Caki2 (cell line): ENCODE measurements around the gene HIPK4. TPM values are rescaled to one million over a fixed set of nuclear protein-coding genes. Genes with fewer than 3 reads are reported as not detected.
"Not testable (repeated sequence)": the region's sequence is repeated elsewhere in the genome, so short reads cannot be mapped to it uniquely, and the experiment has no call there.

Source experiments
- DNase-seq: peaks from one replicate; pipeline ENCODE4 v3.0.0-alpha.2; 2015; ENCODE audit warnings: low read depth
- in situ Hi-C: cut with HindIII; loops from 2 replicates; pipeline ENCODE4 v1.10.0; 2016; ENCODE audit warnings: low sequenced_read_pairs, low pct_unique_long_range_greater_than_20kb, mixed read lengths
- total RNA-seq: library from RNA; depleted of rRNA; stranded (reverse); fragments of >200 nt; shearing (Covaris generic); gene quantifications from 2 replicates; pipeline ENCODE4 v1.2.3, GENCODE V29; 2014; ENCODE audit warnings: low replicate concordance

The HIPK4 gene
- total RNA-seq, 1 experiment from 2014 or later = not detected

- no peak for DNase-seq
- in situ Hi-C loops = no loop called here
These were observed 13.6 kb downstream of the HIPK4 start for GRCh38 chr19:40376286-40376862.

GRCh38 chr19:40374084-40374483, 15.9 kb downstream of the HIPK4 start:
- no peak for DNase-seq
- in situ Hi-C loops = no loop called here

- in situ Hi-C loops = no loop called here
- DNase-seq = no peak
These were observed 18.2 kb downstream of the HIPK4 start for GRCh38 chr19:40371802-40372122.

- in situ Hi-C loops = no loop called here
These were observed 18.8 kb downstream of the HIPK4 start for GRCh38 chr19:40370997-40371801.

GRCh38 chr19:40370253-40370652, 19.7 kb downstream of the HIPK4 start:
- in situ Hi-C loops, DNase-seq: not testable (repeated sequence)

More at GRCh38 chr19:40370997-40371801, 18.8 kb downstream of the HIPK4 start:
- no peak for DNase-seq

- in situ Hi-C loops = no loop called here
- DNase-seq = no peak
These were observed 20.2 kb downstream of the HIPK4 start for GRCh38 chr19:40369797-40370196.

GRCh38 chr19:40367577-40368434, 22.2 kb downstream of the HIPK4 start:
- no peak for DNase-seq
- in situ Hi-C loops = no loop called here

GRCh38 chr19:40366697-40367561, 23.1 kb downstream of the HIPK4 start:
- in situ Hi-C loops = no loop called here
- DNase-seq = no peak

- in situ Hi-C loops = no loop called here
- DNase-seq = no peak
These were observed 24.2 kb downstream of the HIPK4 start for GRCh38 chr19:40365613-40366401.

- in situ Hi-C loops = no loop called here
- DNase-seq = no peak
These were observed 25.0 kb downstream of the HIPK4 start for GRCh38 chr19:40365010-40365409.

- no peak for DNase-seq
- in situ Hi-C loops = no loop called here
These were observed 26.9 kb downstream of the HIPK4 start for GRCh38 chr19:40363069-40363468.

GRCh38 chr19:40362160-40362559, 27.8 kb downstream of the HIPK4 start:
- in situ Hi-C loops = no loop called here
- DNase-seq = no peak

GRCh38 chr19:40360708-40361241, 29.2 kb downstream of the HIPK4 start:
- DNase-seq = no peak
- in situ Hi-C loops = no loop called here

GRCh38 chr19:40360020-40360707, 29.8 kb downstream of the HIPK4 start:
- no peak for DNase-seq
- in situ Hi-C loops = no loop called here

- in situ Hi-C loops = no loop called here
These were observed 31.2 kb downstream of the HIPK4 start for GRCh38 chr19:40358773-40359172.

GRCh38 chr19:40357640-40358039, 32.3 kb downstream of the HIPK4 start:
- in situ Hi-C loops = no loop called here
- DNase-seq = no peak

More at GRCh38 chr19:40358773-40359172, 31.2 kb downstream of the HIPK4 start:
- DNase-seq = no peak
